HCT116 (cell line): ENCODE data around the gene CD63. TPM values are rescaled to one million over a fixed set of nuclear protein-coding genes. Genes with fewer than 3 reads are reported as not detected.

Source experiments
- ATAC-seq: fragments of 200-7000 bp; cut with Tn5 transposase; 2 replicates; pipeline ENCODE4 v1.9.1; 2020; ENCODE audit warnings: mild to moderate bottlenecking, moderate library complexity
- BruUV-seq: library from RNA; stranded (reverse); fragments of 400-500 nt; replicated peaks from 2 replicates; lab custom pipeline; 2021; lab: Mats Ljungman, UMichigan
- CTCF ChIA-PET: fragments of 300-600 bp; sonication (Branson Sonifier 250); formaldehyde crosslinking; loops from one replicate; lab custom pipeline; 2021; ENCODE audit warnings: antibody characterized with exemption; lab: Charles Lee
- POLR2A ChIA-PET: fragments of 300-600, 350-600 bp; sonication (Branson Sonifier 250); formaldehyde crosslinking; loops from one replicate; lab custom pipeline; 2021; ENCODE audit warnings: antibody characterized with exemption; lab: Charles Lee
- RAD21 ChIA-PET, 2 experiments: fragments of 300-600 bp; sonication (Branson Sonifier 250); formaldehyde crosslinking; loops; one replicate each; lab custom pipeline; 2023; ENCODE audit warnings: low total read pairs in 2 of 2; ENCODE audit not compliant: uncharacterized antibody in 2 of 2, unreplicated experiment in 2 of 2, low non-redundant PET in 1 of 2; lab: Charles Lee
- DNase-seq: peaks from one replicate; pipeline ENCODE4 v3.0.0-alpha.2; 2010; ENCODE audit warnings: low read depth, low spot score
- H2AFZ ChIP-seq: fragments of 200-600 bp; shearing (Covaris generic), sonication (generic); 2 replicates; pipeline ENCODE4 v1.6.1; 2017; ENCODE audit warnings: low read depth, mixed run types, mixed read lengths, antibody characterized with exemption, low read length; ENCODE audit not compliant: poor library complexity, severe bottlenecking
- H3K27ac ChIP-seq: 2 replicates; pipeline ENCODE4 v1.5.1; 2012; ENCODE audit warnings: low read depth, low read length
- H3K27me3 ChIP-seq: fragments of 200-600 bp; sonication (generic); 2 replicates; pipeline ENCODE4 v1.6.1; 2016; ENCODE audit warnings: mixed run types, low read length, mixed read lengths; ENCODE audit not compliant: insufficient read depth
- H3K36me3 ChIP-seq, 2 experiments: fragments of 200-500 bp in 1 of 2; fragments of 200-600 bp in 1 of 2; sonication (Bioruptor generic) in 1 of 2; sonication (generic) in 1 of 2; 2 replicates each; pipeline versions ENCODE4 v1.5.1 to v1.6.1; 2014 to 2016; ENCODE audit warnings: low read length in 2 of 2, inconsistent platforms in 1 of 2, mixed read lengths in 1 of 2, mixed run types in 1 of 2; ENCODE audit not compliant: insufficient read depth in 2 of 2, control insufficient read depth in 1 of 2
- H3K4me1 ChIP-seq, 2 experiments: fragments of 200-600 bp in 1 of 2; sonication (generic) in 1 of 2; 2 replicates each; pipeline versions ENCODE4 v1.5.1 to v1.6.1; 2012 to 2017; ENCODE audit warnings: low read length in 2 of 2, inconsistent platforms in 1 of 2, mild to moderate bottlenecking in 1 of 2, mixed read lengths in 1 of 2, mixed run types in 1 of 2, moderate library complexity in 1 of 2; ENCODE audit not compliant: insufficient read depth in 2 of 2, control insufficient read depth in 1 of 2
- H3K4me2 ChIP-seq: fragments of 200-600 bp; sonication (generic); 2 replicates; pipeline ENCODE4 v1.6.1; 2017; ENCODE audit warnings: mixed run types, low read length, mixed read lengths
- H3K4me3 ChIP-seq, 2 experiments: fragments of 200-600 bp in 1 of 2; sonication (generic) in 1 of 2; replicated peaks in 1 of 2; 2 replicates each; pipeline ENCODE4 v1.5.1; 2011 to 2016; ENCODE audit warnings: low read length in 2 of 2, control low read depth in 1 of 2, low read depth in 1 of 2, mild to moderate bottlenecking in 1 of 2, mixed read lengths in 1 of 2, mixed run types in 1 of 2
- H3K79me2 ChIP-seq: fragments of 200-600 bp; sonication (generic); 2 replicates; pipeline ENCODE4 v1.6.1; 2017; ENCODE audit warnings: mild to moderate bottlenecking, mixed run types, low read length, moderate library complexity, mixed read lengths; ENCODE audit not compliant: insufficient read depth
- H3K9ac ChIP-seq: fragments of 200-600 bp; sonication (generic); 2 replicates; pipeline ENCODE4 v1.6.1; 2016; ENCODE audit warnings: low read length, mixed read lengths
- H3K9me2 ChIP-seq: fragments of 200-600 bp; sonication (generic), shearing (Covaris generic); 2 replicates; pipeline ENCODE4 v1.6.1; 2017; ENCODE audit warnings: mixed run types, mild to moderate bottlenecking, moderate library complexity; ENCODE audit not compliant: insufficient read depth
- H3K9me3 ChIP-seq, 2 experiments: fragments of 200-500 bp in 1 of 2; fragments of 200-600 bp in 1 of 2; sonication (Bioruptor generic) in 1 of 2; sonication (generic) in 1 of 2; 2 replicates each; pipeline ENCODE4 v1.6.1; 2014 to 2017; ENCODE audit warnings: low read length in 2 of 2, mixed read lengths in 2 of 2, inconsistent platforms in 1 of 2, low read depth in 1 of 2, mild to moderate bottlenecking in 1 of 2, mixed run types in 1 of 2, moderate library complexity in 1 of 2; ENCODE audit not compliant: control insufficient read depth in 1 of 2, insufficient read depth in 1 of 2
- H4K20me1 ChIP-seq: fragments of 200-600 bp; sonication (generic), shearing (Covaris generic); 2 replicates; pipeline ENCODE4 v1.6.1; 2017; ENCODE audit warnings: mixed run types, mild to moderate bottlenecking, moderate library complexity; ENCODE audit not compliant: insufficient read depth
- ATF3 ChIP-seq: IDR thresholded peaks from 2 replicates; pipeline ENCODE4 v1.6.1; 2012
- CEBPB ChIP-seq: IDR thresholded peaks from 2 replicates; pipeline ENCODE4 v1.6.1; 2012; ENCODE audit warnings: low read depth
- CTCF ChIP-seq, 3 experiments: fragments of 200-600 bp in 1 of 3; sonication (generic) in 1 of 3; IDR thresholded peaks in 2 of 3; conservative IDR thresholded peaks in 1 of 3; 2 replicates each; pipeline ENCODE4 v1.5.1; 2012 to 2017; ENCODE audit warnings: low read depth in 2 of 3, low read length in 2 of 3, antibody characterized with exemption in 1 of 3, borderline replicate concordance in 1 of 3, control low read depth in 1 of 3, mild to moderate bottlenecking in 1 of 3, mixed read lengths in 1 of 3, mixed run types in 1 of 3, moderate library complexity in 1 of 3; ENCODE audit not compliant: insufficient read depth in 1 of 3
- EGR1 ChIP-seq: IDR thresholded peaks from 2 replicates; pipeline ENCODE4 v1.6.1; 2012; ENCODE audit warnings: low read depth
- ELF1 ChIP-seq: IDR thresholded peaks from 2 replicates; pipeline ENCODE4 v1.6.1; 2012; ENCODE audit warnings: low read depth, borderline replicate concordance
- EZH2 ChIP-seq: fragments of 200-600 bp; sonication (generic); IDR thresholded peaks from 2 replicates; pipeline ENCODE4 v1.6.1; 2017; ENCODE audit warnings: antibody characterized with exemption, mixed run types
- FOSL1 ChIP-seq: IDR thresholded peaks from 2 replicates; pipeline ENCODE4 v1.6.1; 2012; ENCODE audit warnings: low read depth
- JUND ChIP-seq: IDR thresholded peaks from 2 replicates; pipeline ENCODE4 v1.6.1; 2012
- RAD21 ChIP-seq: IDR thresholded peaks from 2 replicates; pipeline ENCODE4 v1.6.1; 2012; ENCODE audit warnings: low read depth, mild to moderate bottlenecking
- SIN3A ChIP-seq: IDR thresholded peaks from 2 replicates; pipeline ENCODE4 v1.6.1; 2012; ENCODE audit warnings: low read depth
- SP1 ChIP-seq: IDR thresholded peaks from 2 replicates; pipeline ENCODE4 v1.6.1; 2012; ENCODE audit warnings: low read depth
- SRF ChIP-seq: IDR thresholded peaks from 2 replicates; pipeline ENCODE4 v1.6.1; 2012; ENCODE audit warnings: low read depth
- TCF7L2 ChIP-seq: IDR thresholded peaks from 2 replicates; pipeline ENCODE4 v1.7.0; 2011; ENCODE audit warnings: borderline replicate concordance, inconsistent platforms; ENCODE audit not compliant: insufficient read depth, insufficient read length; ENCODE audit errors: extremely low read depth
- YY1 ChIP-seq: IDR thresholded peaks from 2 replicates; pipeline ENCODE4 v1.6.1; 2011; ENCODE audit warnings: low read length, low read depth, moderate library complexity, mild to moderate bottlenecking; ENCODE audit not compliant: insufficient replicate concordance; ENCODE audit errors: extremely low read depth
- ZBTB33 ChIP-seq: IDR thresholded peaks from 2 replicates; pipeline ENCODE4 v1.6.1; 2011; ENCODE audit warnings: mild to moderate bottlenecking, low read length, moderate library complexity; ENCODE audit not compliant: insufficient replicate concordance; ENCODE audit errors: extremely low read depth
- ZFX ChIP-seq: fragments of 450-650 bp; IDR thresholded peaks from 2 replicates; pipeline ENCODE4 v1.6.1; 2017
- intact Hi-C: fragments of 100-400 bp; cut with micrococcal nuclease; formaldehyde crosslinking; loops from 2 replicates; pipeline ENCODE4 v1.10.0; 2022
- total RNA-seq: library from RNA; stranded (reverse); gene quantifications from one replicate; pipeline ENCODE4 v1.2.1, GENCODE V29; 2021; ENCODE audit not compliant: unreplicated experiment

CD63 gene
- total RNA-seq, 1 experiment from 2014 or later, result 355 TPM

GRCh38 chr12:55694188-55694515, 34.7 kb downstream of the CD63 start:
- RAD21 ChIA-PET, result no interaction called here
- no TSS peak for BruUV-seq
- H2AFZ ChIP-seq, result no peak overlapping the region
- no peaks in the 10 kb centered on the region for H3K79me2 ChIP-seq
- DNase-seq, result no peak
- H4K20me1 ChIP-seq, result no peaks in the 10 kb centered on the region
- no peak overlapping the region for H3K4me3 ChIP-seq
- no peaks in the 10 kb centered on the region for H3K9me3 ChIP-seq
- intact Hi-C loops, result no loop called here
- H3K9me2 ChIP-seq, result no peaks in the 10 kb centered on the region
- H3K4me1 ChIP-seq, result no peaks in the 10 kb centered on the region
- CTCF ChIA-PET, result no interaction called here
- no peak overlapping the region for H3K9ac ChIP-seq
- no peaks in the 10 kb centered on the region for H3K36me3 ChIP-seq
- POLR2A ChIA-PET, result no interaction called here
- no peak for ATAC-seq
- no peak overlapping the region for H3K4me2 ChIP-seq
- H3K27ac ChIP-seq, result no peak overlapping the region
- no peaks in the 10 kb centered on the region for H3K27me3 ChIP-seq
- TF ChIP-seq SIN3A (no peak), ELF1 (no peak)

- BruUV-seq, result no TSS peak
- intact Hi-C loops, result no loop called here
- no peak for ATAC-seq
- no peak overlapping the region for H3K4me3 ChIP-seq
- TF ChIP-seq SRF (no peak), YY1 (no peak), RAD21 (no peak), SP1 (no peak), JUND (no peak), CTCF (IDR thresholded peaks at IDR 0.05 in 2 of 3, conservative IDR thresholded peaks at IDR 0.05 in 1 of 3; ENCODE audit: borderline replicate concordance in 1 of 3, insufficient read depth in 1 of 3, low read depth in 2 of 3, low read length in 2 of 3) (no peak), ZBTB33 (no peak), FOSL1 (no peak), CEBPB (no peak), EGR1 (no peak), ATF3 (no peak), SIN3A (no peak), ZFX (no peak), EZH2 (no peak), TCF7L2 (no peak)
- H3K27me3 ChIP-seq, result no peaks in the 10 kb centered on the region
- no peak overlapping the region for H3K4me2 ChIP-seq
- H3K9me3 ChIP-seq, result no peaks in the 10 kb centered on the region
- CTCF ChIA-PET, result no interaction called here
- no peak overlapping the region for H2AFZ ChIP-seq
- H3K79me2 ChIP-seq, result no peaks in the 10 kb centered on the region
- H3K27ac ChIP-seq, result no peak overlapping the region
- no peaks in the 10 kb centered on the region for H3K9me2 ChIP-seq
- no peaks in the 10 kb centered on the region for H4K20me1 ChIP-seq
- H3K9ac ChIP-seq, result no peak overlapping the region
- H3K36me3 ChIP-seq, result no peaks in the 10 kb centered on the region
- RAD21 ChIA-PET, result no interaction called here
- no peak for DNase-seq
- POLR2A ChIA-PET, result no interaction called here
- H3K4me1 ChIP-seq, result no peaks in the 10 kb centered on the region
Measured at GRCh38 chr12:55693323-55694187, 35.3 kb downstream of the CD63 start.
